HG02623 (cell line): ENCODE data around the gene RBM6.

Source experiments
- ATAC-seq: cut with Tn5 transposase; IDR thresholded peaks from one replicate; pipeline ENCODE4 v1.9.1; 2021; ENCODE audit warnings: moderate library complexity; ENCODE audit not compliant: unreplicated experiment

RBM6 gene

GRCh38 chr3:50124052-50124799 is 184.3 kb downstream of the RBM6 start:
- no peak for ATAC-seq

GRCh38 chr3:50124800-50125178 is 184.8 kb downstream of the RBM6 start:
- ATAC-seq: no peak

GRCh38 chr3:50125541-50126286 is 185.8 kb downstream of the RBM6 start:
- ATAC-seq: no peak

- ATAC-seq: no peak
These were observed 186.6 kb downstream of the RBM6 start for GRCh38 chr3:50126287-50127211.
